HG02571 (cell line): ENCODE data around the gene DDX24.
A peak's percentile ranks its signal among the peaks of the same experiment; 100 is the strongest.

Experiments used
- ATAC-seq: cut with Tn5 transposase; IDR thresholded peaks from one replicate; pipeline ENCODE4 v1.9.1; 2021; ENCODE audit warnings: mild to moderate bottlenecking, moderate library complexity; ENCODE audit not compliant: unreplicated experiment

Gene DDX24

DNA sequence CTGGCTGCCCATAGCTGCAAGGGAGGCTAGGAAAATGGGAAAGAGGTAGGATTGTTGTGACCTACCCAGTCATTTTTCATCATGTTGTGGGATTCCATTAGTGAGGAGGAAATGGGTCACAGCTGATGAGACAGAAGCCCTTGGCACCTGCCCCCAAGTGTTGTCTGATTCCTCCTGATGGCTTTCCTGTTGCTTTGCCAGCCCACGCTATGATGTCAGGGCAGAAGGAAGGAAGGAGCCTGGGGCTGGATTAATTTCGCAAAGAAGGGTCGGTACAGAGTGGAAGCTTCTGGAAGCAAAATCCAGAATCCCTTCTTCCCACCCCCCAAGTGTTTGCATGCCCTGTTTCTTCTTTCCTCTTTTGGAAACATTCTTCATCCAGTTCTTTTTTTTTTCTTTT lies 46.1 kb downstream of the DDX24 start:
- no peak for ATAC-seq

DNA sequence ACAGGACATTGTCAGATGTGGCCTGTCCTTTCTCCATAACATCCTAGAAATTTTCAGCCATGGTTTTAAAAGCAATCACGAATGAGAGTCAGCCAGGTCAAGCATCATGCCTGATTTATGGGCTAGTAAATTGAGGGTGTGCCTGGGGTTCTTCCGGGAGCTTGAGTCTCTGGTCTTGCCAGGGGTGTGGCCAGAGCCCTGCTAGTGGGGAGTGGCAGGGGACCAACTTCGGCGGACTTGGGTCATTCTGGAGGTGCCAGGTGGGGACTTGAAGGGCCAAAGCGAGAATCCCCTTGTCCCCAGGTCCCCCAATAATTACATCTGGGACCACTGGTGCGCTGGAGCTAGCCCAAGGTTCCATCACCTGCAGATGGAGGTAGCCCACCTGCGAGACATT lies 49.1 kb downstream of the DDX24 start:
- ATAC-seq = no peak

DNA sequence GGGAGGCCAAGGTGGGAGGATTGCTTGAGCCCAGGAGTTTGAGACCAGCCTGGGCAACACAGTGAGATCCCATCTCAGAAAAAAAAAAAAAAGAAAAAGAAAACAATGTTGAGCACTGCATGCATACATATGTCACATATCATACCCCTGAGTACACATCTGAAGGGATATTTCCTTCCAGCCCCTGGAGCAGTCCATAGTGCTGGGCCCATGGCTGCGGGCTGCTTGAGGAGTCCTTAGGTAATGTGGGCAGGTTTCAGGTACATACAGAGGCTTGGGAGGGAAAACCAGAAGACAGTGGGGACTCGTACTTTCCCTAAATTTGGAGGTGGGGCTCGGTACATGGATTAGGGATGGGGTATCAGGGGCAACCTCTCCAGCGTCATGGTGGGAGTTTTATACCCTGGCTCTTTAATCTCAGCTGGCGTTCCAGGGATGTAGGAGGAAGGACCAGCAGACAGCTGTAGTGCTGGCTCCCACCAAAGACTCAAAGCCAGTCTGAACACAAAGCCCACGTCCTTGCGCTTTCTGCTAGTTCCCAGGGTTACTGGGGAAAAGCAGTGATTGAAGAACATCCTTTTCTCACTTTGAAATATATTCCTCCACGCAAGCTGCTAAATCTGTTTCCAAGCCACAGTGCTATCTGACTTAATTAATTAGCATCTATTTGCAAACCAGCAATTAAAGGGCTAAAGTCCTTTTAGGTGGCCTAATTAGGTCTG lies 49.7 kb downstream of the DDX24 start:
- no peak for ATAC-seq

DNA sequence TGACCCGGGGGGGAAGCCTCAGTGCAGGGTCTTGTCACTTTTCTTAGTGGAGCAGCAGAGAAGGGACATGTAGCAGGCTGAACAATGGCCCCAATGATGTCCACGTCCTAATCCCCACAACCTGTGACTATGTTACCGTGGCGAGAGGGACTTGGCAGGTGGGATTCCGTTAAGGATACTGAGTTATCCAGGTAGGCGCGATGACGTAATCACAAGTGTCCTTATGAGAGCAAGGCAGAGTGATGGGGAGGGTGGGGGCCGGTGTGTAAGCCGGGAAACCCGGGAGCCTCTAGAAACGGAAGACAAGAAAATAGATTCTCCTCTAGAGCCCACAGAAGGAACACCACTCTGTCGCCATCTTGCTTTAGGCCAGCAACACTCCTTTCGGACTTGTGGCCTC lies 50.4 kb downstream of the DDX24 start:
- no peak for ATAC-seq

DNA sequence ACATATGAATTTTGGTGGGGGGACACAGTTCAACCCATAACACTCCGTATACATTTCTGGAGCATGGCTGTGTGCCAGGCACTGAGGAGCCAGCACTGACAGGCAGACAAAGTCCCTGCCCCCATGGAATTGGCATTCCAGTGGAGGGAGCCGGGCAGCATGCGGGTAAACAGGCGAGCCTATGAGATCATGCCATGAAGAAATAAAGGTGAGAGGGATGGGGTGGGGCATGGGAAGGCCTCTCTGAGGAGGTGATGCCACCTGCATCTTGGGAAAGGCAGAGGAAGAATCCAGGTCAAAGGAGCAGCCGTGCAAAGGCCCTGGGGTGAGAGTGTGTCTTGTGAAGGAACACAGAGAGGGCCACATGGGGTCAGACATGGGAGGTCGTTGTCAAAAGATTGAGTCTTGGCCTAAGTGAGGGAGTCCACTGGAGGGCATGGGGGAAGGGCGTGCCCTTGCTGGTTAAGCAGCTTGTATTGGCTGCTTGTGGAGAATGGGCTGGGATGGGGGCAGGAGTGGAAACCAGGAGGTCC lies 51.3 kb downstream of the DDX24 start:
- no peak for ATAC-seq

GRCh38 chr14:94029265-94029664 lies 51.7 kb downstream of the DDX24 start:
- ATAC-seq = no peak

- ATAC-seq = no peak
These were observed 52.6 kb downstream of the DDX24 start for GRCh38 chr14:94028450-94028826.

DNA sequence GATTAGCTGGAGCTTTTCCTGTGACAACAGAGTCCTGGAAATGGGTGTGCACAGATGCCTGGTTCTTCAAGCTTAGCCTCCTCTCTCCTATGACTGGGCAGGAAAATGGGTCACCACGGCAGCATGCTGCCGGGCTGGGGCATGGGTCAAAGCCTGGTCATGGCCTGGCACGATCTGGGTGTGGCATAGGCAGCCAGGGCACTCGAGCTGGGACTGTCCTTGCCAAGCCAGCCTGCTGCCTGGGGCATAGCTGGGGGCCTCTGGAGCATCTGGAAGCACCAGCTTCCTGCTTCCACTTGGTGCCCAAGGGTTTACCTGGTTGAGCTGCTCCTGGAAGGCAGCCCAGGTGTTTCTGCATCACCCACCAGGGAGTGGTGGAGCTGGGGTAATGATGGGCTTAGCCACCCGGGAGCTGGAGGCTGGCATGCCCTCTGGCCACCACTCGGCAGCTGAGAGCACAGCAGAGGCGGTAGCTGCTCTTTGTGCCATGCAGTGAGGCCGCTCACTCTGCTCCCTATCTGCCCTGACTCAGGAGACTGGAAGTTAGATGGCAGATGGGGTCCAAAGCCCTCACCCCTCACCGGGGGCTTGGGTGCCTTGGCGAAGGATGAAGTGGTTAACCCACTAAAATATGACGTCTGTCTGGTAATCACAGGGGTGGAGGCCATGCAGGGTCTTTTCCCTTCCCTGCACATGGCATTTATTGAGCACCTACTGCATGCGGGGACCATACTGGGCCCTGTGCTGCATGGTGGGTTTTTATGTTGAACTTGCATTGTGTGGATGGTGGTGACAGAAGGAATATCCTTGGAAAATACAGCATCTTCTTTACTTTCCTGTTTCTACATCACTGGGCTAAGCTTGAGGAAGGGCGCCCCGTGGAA lies 53.2 kb downstream of the DDX24 start:
- ATAC-seq = no peak

GRCh38 chr14:94026889-94027469 lies 54.0 kb downstream of the DDX24 start:
- no peak for ATAC-seq

DNA sequence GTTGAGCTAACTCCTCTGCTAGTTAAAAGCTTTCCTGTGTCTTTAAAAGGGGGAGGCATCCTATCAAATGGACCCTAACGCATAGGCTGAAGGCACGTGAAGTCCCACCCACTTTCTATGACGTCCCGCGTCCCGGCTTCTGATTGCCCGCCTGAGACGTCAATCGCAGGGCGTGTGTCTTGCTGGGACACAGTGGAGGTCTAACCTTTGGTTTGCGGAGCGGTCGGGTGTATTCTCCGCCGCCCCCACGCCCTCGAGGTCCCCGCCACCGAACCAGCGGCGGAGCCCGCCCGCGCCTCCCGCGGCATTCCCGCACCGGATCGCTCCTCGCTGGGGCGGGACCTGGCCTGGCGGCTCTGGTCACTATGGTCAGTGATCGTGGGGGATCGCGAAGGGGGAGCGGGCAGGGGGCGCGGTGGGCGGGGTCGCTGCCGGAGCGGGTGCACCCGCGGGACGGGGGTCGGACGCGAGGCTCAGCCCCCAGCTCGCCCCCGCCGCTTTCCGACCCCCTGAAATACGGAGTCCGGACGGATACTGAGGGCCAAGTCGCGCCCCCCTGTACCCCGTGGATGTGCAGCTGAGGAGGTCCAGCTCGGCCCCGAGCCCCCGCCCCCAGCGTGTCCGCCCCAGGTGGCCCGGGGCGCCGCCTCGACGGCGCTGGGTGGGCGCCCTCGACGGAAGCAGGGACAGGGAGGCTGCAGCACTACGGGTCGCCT lies 54.7 kb downstream of the DDX24 start, which contains the start of gene OTUB2:
TSS of gene OTUB2 (plus strand) at position 168 of the 716 bp plus-strand sequence. CDS start at position 366, 198 bp downstream.
- peak; percentile 98 for ATAC-seq

DNA sequence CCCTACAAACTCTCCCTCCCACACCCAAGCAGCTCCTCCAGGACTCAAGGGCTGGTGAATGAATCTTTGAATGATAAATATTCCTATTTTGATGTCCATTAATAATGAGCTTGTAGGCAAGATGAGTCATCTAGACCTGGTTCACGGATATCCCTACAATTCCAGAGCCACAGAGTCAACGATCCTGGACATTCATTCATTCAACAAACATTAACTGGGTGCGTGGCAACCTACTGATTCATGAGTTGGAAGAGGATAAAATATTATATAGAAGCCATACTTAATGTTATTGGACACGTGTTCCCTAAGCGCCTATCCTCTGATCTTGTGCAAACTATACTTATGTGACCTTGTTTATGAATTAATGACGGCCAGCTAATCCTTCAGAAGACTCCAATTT lies 55.3 kb downstream of the DDX24 start:
- no peak for ATAC-seq

DNA sequence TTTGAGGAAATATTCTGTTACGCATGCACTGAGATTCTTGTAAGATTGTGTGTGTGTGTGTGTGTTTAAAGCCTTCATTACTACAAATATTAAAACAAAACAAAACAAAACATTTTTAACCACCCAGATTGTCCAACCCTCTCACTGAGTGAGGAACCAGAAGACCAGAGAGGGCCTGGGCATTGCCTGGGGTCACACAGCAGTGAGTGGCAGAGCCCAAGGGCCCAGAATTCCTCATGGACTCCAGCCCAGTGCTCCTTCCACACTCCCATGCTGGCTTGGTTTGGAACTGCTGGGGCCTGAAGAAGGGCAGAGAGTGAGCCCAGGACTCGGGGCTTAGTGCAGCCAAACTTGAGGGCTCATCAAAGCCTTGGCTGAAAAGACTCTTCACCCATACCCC lies 56.5 kb downstream of the DDX24 start:
- ATAC-seq = no peak

DNA sequence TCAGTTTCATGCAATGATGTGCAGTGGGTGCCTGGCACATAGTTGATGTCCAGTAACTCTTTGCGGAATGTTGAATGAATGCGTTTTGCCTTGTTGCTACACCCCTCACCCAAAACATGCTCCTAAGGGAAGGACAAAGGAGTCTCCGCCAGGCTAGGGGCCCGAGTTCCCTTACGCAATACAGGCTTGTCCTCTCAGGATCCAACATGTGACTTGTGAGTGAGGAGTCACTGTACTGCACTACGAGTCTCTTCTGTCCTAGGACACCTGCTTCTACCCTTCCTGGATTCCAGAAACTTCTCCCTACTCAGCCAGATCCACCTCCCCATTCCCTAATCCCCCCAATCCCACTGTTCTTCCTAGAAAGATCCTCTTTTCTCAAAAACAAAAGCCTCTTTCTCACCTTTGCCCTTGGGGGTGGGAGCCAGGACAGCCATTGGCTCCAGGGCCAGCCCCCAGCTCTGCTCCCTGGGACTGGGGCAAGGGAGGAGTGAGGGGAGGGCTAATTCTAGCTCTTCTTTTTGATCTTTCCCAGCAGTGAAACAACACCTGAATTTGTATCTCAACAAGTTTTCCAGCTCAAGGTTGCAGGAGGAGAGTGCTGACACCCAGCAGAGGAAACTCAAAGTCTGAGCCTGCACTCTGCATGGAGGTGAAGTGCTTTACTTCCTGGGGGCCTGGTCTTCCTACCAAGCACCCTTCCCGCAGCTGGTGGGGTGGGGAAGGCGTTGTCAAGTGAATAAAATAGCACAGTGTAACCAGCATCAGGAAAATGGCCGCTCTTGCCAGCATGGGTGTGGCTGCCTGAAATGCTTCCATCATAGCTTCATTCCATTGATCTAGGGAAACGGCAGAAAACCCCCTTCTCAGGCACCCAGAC lies 58.2 kb downstream of the DDX24 start:
- no peak for ATAC-seq

DNA sequence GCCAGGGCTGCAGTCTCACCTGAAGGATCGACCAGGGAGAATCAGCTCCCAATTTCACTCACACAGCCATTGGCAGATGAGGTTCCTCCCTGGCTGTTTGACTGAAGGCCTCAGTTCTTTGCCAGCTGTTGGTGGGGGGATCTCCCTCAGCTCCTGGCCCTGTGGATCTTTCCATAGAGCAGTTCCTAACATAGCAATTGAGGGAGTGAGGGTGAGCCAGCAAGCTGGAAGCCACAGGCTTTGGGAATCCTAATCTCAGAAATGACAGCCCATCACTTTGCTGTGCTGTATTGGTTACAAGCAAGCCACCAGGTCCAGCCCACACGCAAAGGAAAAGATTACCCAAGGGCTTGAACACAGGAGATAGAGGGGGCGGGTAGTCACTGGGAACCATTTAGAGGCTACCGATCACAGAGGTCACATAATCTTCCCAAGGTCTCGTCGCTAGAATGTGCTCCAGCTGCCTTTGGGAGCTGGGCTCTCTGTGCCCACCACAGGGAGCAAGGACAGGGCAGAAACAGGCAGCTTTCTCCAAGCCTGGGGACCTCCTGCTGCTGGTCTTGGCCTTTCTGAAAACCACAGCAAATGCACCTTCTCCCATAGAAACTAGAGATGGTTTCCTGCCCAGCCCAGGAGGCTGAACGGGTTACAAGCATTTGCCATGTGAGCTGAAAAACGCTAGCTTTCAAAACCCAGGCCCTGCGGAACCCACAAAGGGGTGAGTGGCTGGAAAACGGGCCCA lies 59.4 kb downstream of the DDX24 start:
- ATAC-seq = no peak

GRCh38 chr14:94021001-94021400 lies 60.0 kb downstream of the DDX24 start:
- ATAC-seq = no peak

GRCh38 chr14:94020267-94020666 lies 60.7 kb downstream of the DDX24 start:
- no peak for ATAC-seq

DNA sequence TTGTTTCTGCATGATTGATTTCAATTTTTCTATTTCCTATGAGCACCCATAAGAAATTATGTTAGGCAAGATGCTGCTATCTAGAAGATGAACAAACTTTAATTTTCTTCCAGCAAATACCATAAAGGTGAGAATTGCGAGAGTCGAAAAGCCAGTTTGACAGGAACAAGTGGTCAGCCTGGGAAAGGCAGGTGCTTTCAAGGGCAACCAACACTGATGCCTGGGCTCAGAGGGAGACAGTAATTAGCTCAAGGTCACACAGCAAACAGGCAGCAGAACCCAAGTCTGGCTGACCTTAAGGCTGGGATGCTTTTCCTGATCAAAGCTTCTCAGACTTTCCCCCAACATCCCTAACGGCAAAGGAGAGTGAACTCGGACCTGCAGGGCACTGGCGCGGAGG lies 61.7 kb downstream of the DDX24 start:
- no peak for ATAC-seq

DNA sequence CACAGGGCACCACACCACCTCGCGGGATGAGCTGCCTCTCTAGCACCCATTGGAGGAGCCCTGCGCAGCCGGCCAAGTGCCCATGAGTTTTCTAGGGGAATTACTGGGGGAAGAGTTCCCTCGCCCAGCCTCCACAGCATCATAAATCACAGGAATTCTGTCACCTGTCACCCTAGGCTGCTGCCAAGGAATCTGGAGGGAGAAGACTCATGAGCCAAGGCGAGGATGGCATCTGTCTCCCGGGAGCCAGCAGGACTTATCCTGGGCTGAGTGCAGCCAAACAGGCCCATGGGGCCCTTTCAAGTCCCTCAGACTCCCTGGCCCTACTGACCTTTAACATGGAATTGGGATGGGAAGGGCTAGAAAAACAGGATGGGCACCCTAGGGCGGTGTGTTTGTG lies 62.7 kb downstream of the DDX24 start:
- no peak for ATAC-seq

DNA sequence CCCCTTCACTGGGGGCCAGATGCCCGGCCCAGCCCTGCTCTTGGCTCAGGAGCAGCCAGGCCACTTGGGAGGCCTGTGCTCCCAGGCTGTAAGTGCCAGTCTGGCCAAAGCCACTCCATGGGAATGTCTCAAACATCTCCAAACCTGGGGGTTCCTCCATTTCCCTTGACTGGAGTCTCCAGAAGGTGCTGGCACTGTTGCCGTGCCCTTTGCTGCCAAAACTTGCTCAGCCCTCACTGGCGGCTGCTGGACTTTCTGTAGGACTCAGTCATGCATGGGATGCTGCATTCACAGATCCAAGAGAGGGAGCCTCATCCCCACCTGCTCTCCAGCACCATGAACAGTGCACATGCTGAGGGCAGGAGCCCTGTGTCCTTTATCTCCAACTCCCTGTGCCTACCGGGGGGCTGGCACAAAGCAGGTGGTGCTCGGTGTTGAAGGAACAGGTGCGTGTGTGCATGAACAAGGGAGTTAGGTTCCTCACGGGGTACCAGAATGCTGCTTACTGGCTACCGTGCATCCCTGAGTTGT lies 64.5 kb downstream of the DDX24 start:
- no peak for ATAC-seq
